HuH-7.5 (cell line): ENCODE data around the gene TICRR.

ENCODE experiments used
- DNase-seq: peaks from one replicate; pipeline ENCODE4 v3.0.0; 2011; ENCODE audit warnings: low spot score

The TICRR gene

DNA sequence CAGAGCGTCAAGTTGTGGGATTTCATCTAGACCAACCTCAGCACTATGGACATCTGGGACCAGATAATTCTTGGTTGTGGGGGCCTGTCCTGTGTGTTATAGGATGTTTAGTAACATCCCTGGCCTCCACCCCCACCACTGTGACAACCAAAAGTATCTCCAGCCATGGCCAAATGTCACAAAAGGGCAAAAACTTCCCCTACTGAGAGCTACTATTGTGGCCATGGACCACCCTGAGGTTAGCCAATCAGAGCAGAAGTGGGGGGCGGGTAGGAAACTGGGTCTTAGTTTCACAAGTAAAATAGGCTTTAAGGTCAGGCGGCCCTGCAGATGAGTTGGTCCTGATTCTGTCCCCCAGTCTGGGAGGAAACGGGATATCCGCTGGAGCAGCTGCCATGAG, 54.6 kb downstream of the TICRR start:
- DNase-seq = peak; percentile 19

DNA sequence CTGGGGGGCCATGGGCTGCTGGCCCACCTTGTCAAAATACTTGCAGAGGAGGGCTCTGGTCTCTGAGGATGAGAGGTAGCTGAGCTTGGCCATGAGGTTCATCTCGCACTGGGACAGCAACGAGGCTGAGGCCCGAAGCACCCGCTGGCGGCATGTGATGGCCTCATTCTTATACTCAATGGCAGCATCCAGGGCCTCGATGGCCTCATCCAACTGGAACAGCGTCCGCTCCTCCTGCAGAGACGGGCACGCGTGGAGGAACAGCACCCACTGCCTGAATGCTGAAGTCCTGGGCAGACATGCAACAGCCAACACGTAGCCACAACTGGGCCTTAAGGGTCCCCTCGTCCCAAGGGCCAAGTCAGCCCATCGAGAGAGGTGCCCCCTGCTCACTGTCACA, 55.0 kb downstream of the TICRR start:
- peak; percentile 10 for DNase-seq

DNA sequence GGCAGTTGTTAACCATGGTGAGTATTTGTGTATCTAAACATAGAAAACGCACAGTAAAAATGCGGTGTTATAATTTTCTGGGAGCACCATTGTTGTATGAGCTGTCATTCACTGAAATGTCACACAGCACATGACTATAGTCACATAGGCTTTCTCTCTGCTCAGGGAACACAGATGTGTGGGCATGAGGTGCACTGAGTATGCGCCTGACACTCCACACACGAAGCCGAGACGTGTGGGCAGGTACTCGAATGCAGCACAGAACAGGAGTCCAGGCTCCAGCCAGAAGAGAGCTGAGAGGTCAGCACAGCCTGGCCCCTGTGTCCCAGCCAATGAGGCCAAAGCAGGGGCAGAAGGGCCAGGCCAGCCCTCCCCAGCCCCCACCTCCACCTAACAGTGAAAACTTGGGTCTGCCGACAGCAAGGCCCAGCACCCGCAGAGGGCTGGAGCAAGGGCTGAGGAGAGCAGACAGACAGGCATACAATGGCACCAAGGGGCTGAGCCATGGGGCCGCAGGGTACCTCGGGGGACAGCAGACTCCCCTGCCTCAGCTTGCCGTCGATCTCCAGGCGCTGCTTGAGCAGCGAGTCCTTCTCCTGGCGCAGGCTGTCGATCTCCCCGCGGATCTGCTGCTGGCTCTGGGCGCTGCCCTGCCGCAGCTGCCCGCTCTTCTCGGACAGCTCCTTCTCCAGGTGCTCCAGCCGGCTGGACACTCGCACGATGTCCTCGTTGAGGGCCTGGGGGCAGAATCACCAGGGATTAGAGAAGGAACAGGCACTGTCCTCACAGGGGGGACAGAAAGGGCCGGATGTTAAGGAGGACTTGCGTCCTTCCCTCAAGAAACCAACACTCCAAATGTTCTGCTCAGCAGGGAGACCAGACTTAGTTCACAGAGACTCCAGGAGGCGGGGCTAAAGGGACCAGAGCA, 56.0 kb downstream of the TICRR start:
- DNase-seq = peak; percentile 6

DNA sequence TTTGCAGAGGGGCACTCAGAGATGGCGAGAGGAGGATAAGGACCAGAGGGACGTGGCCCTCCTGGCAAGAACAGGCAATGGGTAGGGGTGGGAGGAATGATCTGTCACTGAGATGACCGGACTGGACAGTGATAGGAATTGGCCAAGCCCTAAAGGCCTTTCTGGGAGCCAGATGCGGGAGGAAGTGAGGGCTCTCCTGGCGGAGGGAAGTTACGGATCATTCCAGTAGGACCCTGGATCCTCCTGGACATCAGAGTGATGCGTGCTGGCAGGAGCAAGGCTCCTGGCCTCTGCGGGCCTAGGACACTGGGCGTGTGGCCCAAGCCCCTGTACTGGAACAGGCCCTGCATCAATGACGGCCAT, 56.6 kb downstream of the TICRR start:
- peak; percentile 29 for DNase-seq

DNA sequence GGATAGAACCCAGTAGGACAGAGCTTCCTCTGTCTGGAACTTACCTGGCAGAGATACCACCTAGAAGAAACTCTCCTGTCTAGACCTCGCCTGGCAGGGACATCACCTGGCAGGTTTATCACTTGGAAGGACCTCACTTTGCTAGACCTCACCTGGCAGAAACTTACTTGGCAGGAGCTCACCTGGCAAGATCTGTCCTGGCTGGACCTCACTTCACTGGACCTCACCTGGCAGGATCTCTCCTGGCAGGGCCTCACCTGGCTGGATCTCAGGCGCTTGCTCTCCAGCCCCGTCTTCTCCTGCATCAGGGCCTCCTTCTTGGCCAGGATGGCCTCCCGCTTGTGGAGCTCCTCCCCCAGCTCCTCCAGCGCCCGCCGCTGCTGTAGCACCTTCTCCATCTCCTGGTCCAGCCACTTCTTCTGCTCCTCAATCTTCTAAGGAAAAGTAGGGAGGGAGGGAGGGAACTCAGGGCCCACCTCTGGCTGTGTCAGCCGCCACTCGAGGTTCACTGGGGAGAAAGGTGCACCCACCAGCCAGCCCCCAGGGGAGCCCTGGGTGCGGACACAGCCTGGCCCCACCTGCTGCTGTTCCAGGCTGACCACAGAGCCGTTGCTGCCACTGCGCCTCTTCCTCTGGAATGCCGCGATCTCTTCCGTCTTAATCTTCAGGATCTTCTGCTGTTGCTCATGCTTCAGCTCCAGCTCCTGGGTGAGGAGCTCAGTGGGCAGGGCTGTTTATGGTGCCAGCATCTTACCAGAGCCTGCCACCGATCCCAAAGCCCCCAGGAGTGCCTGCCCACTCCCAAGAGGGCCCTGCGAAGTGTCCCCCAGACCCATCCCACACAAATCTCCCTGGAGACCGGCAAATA, 57.5 kb downstream of the TICRR start:
- DNase-seq = peak; percentile 21

DNA sequence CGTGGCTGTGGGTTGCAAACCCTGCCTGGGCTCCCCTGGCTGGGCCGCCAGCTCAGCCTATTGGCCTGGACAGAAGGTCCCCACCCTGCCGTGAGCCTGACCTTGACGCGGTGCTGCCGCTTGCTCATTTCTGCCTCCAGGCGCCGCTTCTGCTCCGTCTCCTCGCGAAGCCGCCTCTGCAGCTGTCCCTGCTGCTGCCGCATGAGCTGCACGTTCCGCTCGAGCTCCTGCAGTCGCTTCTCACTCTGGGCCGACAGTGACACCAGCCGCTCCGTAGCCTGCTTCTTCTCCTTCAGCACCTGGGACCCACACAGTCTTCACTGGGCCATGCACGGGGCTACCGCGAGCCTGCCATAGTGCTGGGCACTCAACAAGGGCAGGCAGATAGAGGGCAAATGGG, 58.3 kb downstream of the TICRR start:
- DNase-seq = peak; percentile 4

DNA sequence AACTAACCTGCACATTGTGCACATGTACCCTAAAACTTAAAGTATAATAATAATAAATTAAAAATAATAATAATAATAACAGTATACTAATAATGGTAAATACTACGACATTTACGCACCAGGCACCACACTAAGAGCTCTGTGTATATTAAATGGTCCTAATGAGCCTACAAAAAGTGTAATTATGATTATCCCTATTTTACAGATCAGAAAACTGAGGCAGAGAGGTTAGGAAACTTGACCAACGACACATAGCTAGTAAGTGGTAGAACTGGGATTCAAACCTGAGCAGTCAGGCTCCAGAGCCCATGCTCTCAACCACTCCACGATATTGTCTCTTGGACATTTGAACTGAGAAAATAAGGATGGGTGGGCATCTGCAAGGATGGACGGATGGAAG, 65.0 kb downstream of the TICRR start:
- no peak for DNase-seq

DNA sequence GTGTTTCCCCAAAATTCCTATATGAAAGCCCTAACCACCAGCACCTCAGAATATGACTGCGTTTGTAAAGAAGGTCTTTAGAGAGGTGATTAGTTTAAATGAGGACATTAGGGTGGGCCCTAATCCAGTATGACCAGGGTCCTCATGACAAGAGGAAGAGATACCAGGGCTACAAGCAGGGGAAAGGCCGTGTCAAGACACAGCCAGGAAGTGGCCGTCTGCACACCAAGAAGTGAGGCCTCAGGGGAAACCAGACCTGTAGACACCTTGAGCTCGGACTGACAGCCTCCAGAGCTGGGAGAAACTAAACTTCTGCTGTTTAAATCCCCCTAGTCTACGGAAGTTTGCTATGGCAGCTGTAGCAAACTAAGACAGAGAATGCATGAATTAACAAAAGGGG, 65.8 kb downstream of the TICRR start:
- DNase-seq = no peak

DNA sequence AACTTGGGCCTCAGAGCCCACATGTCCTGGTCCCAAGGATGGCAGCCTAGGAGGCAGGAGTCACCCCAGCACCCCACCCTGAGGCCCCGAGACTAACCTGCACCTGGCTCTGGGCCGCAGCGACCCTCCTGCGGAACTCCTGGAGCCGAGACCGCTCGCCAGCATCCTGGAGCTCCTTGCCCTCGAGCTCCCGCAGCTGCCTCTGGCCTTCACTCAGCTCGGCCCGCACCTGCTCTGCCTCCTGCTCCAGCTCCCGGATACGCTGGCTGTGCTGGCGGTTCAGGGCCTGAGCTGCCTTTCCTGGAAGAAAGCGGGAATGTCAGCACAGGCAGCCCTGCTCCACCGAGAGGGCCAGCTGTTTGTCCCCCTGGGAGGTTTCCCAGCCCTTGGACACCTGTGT, 66.8 kb downstream of the TICRR start:
- DNase-seq = no peak

DNA sequence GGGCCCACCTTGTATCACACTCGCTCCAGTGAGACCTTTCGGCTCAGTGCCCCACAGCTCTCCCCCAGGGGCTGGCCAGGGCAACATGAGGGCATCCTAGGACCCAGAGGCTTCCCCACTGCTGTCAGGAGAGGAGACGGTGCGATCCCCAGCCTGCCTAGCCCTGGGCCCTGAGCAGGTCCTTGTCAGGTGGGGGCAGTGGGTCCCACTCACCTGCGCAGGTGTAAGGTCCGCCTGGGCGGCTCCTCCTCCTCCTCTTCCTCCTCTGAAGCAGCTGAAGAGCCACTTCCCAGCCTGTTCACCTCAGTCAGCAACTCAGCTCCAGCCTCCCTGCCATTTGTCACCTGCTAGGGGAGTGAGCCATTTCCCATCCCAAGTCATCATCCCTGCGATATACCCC, 70.4 kb downstream of the TICRR start:
- DNase-seq = no peak

DNA sequence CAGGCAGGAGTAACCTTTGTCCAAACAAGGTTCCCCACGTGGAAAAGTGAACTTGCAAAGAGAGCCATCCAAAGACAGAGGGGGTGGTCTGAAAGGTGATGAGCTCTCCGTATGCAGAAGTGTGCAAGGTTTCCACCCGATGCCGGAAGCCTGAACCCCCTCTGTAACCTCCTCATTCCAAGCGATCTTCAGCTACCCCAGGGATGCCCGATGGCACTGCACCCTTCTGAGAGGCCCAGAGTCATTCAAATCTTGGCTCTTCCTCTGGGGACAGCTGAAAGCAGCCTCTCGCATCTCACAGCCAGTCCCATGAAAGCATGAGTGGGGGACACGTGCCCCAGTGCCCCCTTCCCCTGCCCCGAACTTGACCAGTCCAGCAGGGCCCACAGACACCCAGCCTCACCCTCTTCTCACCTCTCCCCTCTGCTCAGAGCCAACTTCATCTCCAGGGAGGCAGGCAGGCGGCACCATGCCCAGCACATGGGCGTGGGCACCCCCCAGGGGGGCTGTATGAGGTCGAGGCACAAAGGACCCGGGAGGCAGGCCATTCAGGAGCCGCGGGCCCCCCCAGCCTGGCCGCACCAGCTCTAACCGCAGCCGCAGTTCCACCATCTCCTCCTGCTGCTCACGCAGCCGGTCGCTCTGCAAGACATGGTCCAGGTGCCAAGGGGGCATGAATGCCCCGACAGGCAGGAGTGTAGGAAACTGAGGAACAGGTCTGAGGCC, 71.3 kb downstream of the TICRR start:
- no peak for DNase-seq

DNA sequence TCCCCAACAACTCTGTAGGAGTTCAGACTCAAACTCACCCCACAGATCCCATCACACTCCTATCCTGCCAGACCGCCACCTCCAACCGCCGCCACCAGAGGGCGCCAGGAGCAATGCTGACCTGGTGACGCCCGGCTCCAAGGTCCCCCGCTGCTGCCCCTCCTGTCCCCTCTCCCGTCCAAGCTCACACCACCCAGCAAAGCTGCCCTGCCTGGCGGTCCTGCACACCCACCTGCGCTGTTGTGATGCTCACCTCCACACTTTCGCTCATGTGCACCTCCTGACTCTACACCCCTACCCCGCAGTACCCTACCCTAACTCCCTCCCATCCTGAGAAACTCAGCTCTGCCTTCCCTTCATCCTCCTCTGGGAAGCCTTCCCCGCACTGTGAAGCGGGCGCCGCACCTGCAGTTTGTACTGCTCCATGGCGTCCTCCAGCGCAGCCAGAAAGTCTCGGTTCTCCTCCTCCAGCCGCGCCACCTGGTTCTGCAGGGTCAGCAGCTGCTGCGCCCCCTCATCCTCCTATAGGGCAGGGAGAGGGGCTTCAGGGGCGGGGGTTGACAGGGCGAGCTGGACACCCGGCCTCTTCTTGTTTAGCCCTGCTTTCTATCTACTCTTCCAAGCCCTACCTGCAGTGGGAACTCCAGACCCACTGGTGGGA, 72.1 kb downstream of the TICRR start:
- peak; percentile 99 for DNase-seq

DNA sequence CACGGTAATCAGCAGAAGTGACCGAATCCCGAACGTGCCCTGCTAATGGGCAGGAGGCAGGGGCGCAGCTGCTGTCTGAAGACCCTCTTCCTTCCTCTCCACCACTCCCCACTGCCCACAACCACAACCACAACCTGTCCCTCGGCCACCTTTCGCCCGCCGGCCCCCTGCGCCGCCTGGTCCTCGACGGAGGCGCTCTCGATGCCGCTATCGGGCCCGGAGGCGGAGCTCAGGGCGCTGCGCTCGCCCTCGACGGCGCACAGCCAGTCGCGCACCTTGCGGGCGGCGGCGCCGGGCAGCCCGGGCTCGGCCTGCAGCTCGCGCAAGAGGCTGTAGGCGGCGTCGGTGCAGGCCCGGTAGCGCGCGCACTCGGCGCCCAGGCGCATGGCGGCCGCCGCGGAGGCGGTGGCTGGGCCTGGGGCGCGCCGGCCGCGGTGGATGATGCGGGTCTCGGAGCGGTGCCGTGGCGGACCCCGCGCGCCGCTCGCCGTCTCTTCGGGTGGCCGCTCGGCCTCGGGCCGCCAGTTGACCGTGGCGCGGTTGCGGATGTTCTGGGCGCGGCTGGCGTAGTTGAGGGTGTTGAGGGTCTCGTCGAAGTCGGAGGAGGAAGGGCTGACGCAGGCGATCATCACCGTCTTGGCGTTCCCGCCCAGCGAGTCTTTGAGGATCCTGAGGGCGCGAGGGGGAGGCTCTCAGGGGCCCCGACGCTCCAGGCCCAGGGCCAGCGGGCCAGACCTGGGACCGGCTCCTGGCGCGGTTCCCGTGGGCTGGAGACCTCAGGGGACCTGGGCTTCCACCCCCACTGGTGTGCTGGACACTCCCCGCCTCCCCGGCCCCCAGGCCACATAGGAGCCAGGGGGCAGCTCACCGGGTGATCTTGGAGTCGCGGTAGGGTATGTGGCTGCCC, 73.1 kb downstream of the TICRR start:
- DNase-seq = no peak

DNA sequence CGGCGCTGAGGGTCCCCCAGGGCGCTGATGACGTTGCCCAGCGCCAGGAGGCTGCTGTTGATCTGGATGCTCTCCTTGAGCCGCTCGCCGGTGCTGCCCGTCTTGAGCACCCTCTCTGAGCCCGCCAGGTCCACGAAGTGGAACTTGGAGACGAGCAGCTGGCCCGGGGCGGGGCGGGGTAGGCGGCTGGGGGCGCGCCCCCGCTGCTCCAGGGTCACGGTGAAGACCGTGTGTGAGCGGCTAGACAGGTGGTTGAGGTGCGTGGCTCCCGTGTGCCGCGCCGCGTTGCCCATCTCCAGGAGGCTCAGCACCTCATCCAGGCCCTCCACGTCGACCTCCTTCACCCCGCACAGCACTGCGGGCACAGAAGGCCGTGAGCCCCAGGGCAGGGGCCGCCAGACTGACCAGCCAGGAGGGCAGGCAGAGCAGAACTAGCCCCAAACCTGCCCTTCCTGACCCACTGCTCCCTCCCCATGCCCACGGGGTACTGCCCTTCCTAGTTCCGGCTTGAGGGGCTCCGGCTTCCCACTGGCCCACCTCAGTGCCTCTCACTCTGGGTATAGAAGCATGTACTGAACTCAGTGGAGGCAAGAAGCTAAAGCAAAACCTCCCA, 73.8 kb downstream of the TICRR start:
- DNase-seq = no peak

DNA sequence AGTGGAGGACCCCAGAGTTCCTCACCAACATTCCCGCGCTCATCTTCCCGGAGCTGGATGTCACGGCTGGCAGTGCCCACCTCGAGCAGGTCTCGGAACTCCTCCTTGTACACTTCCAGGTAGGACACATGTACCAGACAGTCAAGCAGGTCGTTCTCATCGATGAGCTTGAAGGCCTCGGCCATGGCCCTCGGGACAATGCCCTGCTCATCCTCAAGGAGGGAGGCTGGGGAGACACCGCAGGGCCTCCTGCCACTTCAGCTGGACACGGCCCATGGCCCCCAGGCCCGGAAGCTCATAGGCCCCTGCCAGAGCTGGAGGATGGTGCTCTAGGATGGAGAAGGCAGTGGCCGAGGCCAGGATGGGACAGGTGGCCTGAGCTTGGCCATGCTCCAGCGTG, 74.4 kb downstream of the TICRR start:
- DNase-seq = no peak

DNA sequence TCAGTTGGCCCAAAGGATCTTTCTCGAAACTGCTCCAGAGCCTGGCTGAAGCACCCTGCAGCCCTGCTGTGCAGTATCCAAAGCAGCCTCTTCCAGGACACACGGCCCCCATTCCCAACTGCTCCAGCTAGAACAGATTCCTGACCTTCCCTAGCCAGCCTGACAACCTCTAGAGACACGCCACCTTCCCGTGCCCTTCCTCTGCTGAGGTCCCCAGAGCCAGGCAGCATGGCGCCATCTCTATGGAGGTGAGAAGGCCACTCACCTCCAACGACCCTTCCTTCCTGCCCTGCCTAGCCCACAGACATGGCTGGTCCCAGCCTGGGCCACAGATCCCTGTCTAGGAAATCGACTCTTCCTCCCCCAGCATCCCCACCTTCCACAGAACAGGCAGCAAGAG, 76.9 kb downstream of the TICRR start:
- DNase-seq = no peak

DNA sequence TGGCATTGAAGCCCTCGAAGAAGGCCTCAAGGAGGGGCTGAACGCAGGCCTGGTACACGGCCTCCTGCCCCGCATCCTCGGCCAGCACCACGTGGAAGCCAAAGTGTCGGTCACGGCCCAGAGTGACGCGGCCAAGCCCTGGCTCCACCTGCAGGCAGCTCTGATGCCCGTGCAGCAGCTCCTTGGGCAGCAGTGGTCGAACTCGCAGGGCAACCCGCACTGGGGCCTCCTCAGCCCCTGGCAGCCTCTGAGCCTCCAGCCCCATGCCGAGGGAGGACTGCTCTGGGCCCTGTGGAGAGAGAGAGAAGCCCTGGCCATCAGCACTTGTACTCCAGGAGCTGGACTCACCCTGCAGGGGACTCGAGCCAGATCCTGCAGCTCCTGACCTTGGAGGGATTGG, 77.4 kb downstream of the TICRR start:
- DNase-seq = no peak

DNA sequence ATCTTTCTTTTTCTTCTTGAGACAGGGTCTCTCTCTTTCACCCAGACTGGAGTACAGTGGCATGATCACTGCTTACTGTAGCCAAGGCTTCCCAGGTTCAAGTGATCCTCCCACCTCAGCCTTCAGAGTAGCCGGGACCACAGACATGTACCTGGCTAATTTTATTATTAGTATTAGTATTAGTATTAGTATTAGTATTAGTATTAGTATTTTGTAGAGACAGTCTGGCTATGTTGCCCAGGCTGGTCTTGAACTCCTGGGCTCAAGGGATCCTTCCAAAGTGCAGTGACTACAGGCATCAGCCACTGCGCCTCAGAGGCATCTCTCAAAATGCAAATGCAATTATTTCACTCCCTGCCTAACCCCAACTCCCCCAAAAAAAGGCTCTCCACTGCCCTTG, 78.3 kb downstream of the TICRR start:
- no peak for DNase-seq

DNA sequence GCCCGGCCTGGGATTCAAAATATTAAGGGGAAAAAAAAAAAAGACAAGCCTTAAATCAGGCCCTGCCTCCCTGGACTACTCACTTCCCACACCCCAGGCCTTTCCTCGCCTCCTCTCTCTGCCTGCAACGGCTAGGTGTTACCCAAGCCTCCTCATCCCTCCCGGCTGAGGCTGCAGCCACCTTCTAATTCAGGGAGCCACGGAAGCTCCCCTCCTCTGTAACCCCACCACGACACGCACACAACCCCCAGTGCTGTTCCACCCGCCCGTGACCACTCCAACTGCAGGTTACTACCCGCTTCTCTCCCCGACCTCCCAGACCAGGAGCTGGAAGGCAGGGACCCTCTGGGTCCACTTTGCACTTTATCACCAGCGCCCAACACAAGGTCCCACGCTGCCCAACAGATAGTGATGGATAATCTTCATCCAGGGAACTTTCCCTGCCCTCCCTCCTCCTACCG, 79.1 kb downstream of the TICRR start:
- peak; percentile 65 for DNase-seq
